ENCODE measurements around the gene FAM227B. TPM values are rescaled to one million over a fixed set of nuclear protein-coding genes. Genes with fewer than 3 reads are reported as not detected.
A peak's percentile ranks its signal among the peaks of the same experiment; 100 is the strongest.

Gene FAM227B
- total and polyA plus RNA-seq, 7 experiments from 2014 or later: 3.7 to 25.1 (median 14.8) TPM

- Histone ChIP-seq H3K27me3 (ENCODE audit: control insufficient read depth in 2 of 2, insufficient read depth in 2 of 2, low read length in 2 of 2) (no peaks in the 10 kb centered on the region), H3K36me3 (ENCODE audit: control insufficient read depth in 2 of 3, insufficient read depth in 3 of 3, low read length in 3 of 3) (peaks cover 0 to 12% (median 0%) of the 10 kb centered on the region in 3 experiments), H3K27ac (ENCODE audit: low read depth, low read length) (no peak overlapping the region), H3K4me1 (ENCODE audit: control insufficient read depth in 2 of 2, insufficient read depth in 2 of 2, low read length in 2 of 2) (no peaks in the 10 kb centered on the region), H3K4me3 (ENCODE audit: low read length) (no peak overlapping the region), H3K9me3 (ENCODE audit: control insufficient read depth in 2 of 3, low read length in 3 of 3) (no peaks in the 10 kb centered on the region)
- ChIA-PET POLR2A (no interaction called here), CTCF (no interaction called here)
- peaks cover 3 to 33% (median 30%) of the 10 kb centered on the region in 7 donors for H3K4me1 Mint-ChIP-seq
- intact Hi-C loops (cut with micrococcal nuclease): no loop called here
- no peak for DNase-seq
- peaks cover 0 to 14% (median 5%) of the 10 kb centered on the region in 11 donors for H3K9me3 Mint-ChIP-seq
- no peaks in the 10 kb centered on the region for H3K27me3 Mint-ChIP-seq
- no peak overlapping the region for H3K27ac Mint-ChIP-seq
- H3K36me3 Mint-ChIP-seq: peaks cover 29 to 89% (median 75%) of the 10 kb centered on the region in 5 donors
- no peak overlapping the region for H3K4me3 Mint-ChIP-seq
- ATAC-seq: no peak
Observed at GRCh38 chr15:49300856-49301255, 319.8 kb downstream of the FAM227B start.

GRCh38 chr15:49297584-49297983 is 323.0 kb downstream of the FAM227B start:
- ATAC-seq (no peak), DNase-seq (no peak)
- Histone ChIP-seq H3K36me3 (ENCODE audit: control insufficient read depth in 2 of 3, insufficient read depth in 3 of 3, low read length in 3 of 3) (peaks cover 0 to 9% (median 2%) of the 10 kb centered on the region in 3 experiments), H3K9me3 (ENCODE audit: control insufficient read depth in 2 of 3, low read length in 3 of 3) (no peaks in the 10 kb centered on the region), H3K4me3 (ENCODE audit: low read length) (no peak overlapping the region), H3K4me1 (ENCODE audit: control insufficient read depth in 2 of 2, insufficient read depth in 2 of 2, low read length in 2 of 2) (no peaks in the 10 kb centered on the region), H3K27me3 (ENCODE audit: control insufficient read depth in 2 of 2, insufficient read depth in 2 of 2, low read length in 2 of 2) (no peaks in the 10 kb centered on the region), H3K27ac (ENCODE audit: low read depth, low read length) (no peak overlapping the region)
- no peak overlapping the region for H3K27ac Mint-ChIP-seq
- ChIA-PET POLR2A (no interaction called here), CTCF (interaction anchor here (0.7 kb wide), 1 partner anchor 62 kb away, joined by 3 read pairs; no protein-coding TSS in a partner anchor)
- peaks cover 27 to 89% (median 76%) of the 10 kb centered on the region in 5 donors for H3K36me3 Mint-ChIP-seq
- intact Hi-C loops (cut with micrococcal nuclease): no loop called here
- no peaks in the 10 kb centered on the region for H3K27me3 Mint-ChIP-seq
- peaks cover 0 to 17% (median 6%) of the 10 kb centered on the region in 11 donors for H3K9me3 Mint-ChIP-seq
- no peak overlapping the region for H3K4me3 Mint-ChIP-seq
- peaks cover 3 to 34% (median 30%) of the 10 kb centered on the region in 7 donors for H3K4me1 Mint-ChIP-seq

- no peak overlapping the region for H3K4me3 ChIP-seq (ENCODE audit: low read length)
- CTCF ChIA-PET: no interaction called here
- no peaks in the 10 kb centered on the region for H3K27me3 ChIP-seq (ENCODE audit: control insufficient read depth in 2 of 2, insufficient read depth in 2 of 2, low read length in 2 of 2)
- Mint-ChIP-seq H3K9me3 (peaks cover 0 to 17% (median 6%) of the 10 kb centered on the region in 11 donors), H3K27me3 (no peaks in the 10 kb centered on the region), H3K36me3 (peaks cover 27 to 91% (median 88%) of the 10 kb centered on the region in 5 donors), H3K4me3 (no peak overlapping the region), H3K27ac (no peak overlapping the region), H3K4me1 (peaks cover 10 to 34% (median 30%) of the 10 kb centered on the region in 7 donors)
- DNase-seq (no peak), ATAC-seq (no peak)
- intact Hi-C loops (cut with micrococcal nuclease): no loop called here
- POLR2A ChIA-PET: no interaction called here
- H3K27ac ChIP-seq (ENCODE audit: low read depth, low read length): no peak overlapping the region
- no peaks in the 10 kb centered on the region for H3K4me1 ChIP-seq (ENCODE audit: control insufficient read depth in 2 of 2, insufficient read depth in 2 of 2, low read length in 2 of 2)
- no peaks in the 10 kb centered on the region for H3K9me3 ChIP-seq (ENCODE audit: control insufficient read depth in 2 of 3, low read length in 3 of 3)
- peaks cover 0 to 18% (median 2%) of the 10 kb centered on the region in 3 experiments for H3K36me3 ChIP-seq (ENCODE audit: control insufficient read depth in 2 of 3, insufficient read depth in 3 of 3, low read length in 3 of 3)
Observed at GRCh38 chr15:49296258-49296657, 324.4 kb downstream of the FAM227B start.

- no peak overlapping the region for H3K4me3 Mint-ChIP-seq
- ChIA-PET POLR2A (interaction anchor here (0.6 kb wide), 1 partner anchor 50 kb away, joined by 3 read pairs; no protein-coding TSS in a partner anchor), CTCF (no interaction called here)
- no peak overlapping the region for H3K27ac Mint-ChIP-seq
- peaks cover 0 to 18% (median 2%) of the 10 kb centered on the region in 3 experiments for H3K36me3 ChIP-seq (ENCODE audit: control insufficient read depth in 2 of 3, insufficient read depth in 3 of 3, low read length in 3 of 3)
- ATAC-seq: no peak
- H3K27me3 Mint-ChIP-seq: no peaks in the 10 kb centered on the region
- peaks cover 0 to 8% (median 2%) of the 10 kb centered on the region in 11 donors for H3K9me3 Mint-ChIP-seq
- peaks cover 9 to 25% (median 16%) of the 10 kb centered on the region in 7 donors for H3K4me1 Mint-ChIP-seq
- H3K27ac ChIP-seq (ENCODE audit: low read depth, low read length): no peak overlapping the region
- DNase-seq: no peak
- H3K4me3 ChIP-seq (ENCODE audit: low read length): no peak overlapping the region
- no peaks in the 10 kb centered on the region for H3K27me3 ChIP-seq (ENCODE audit: control insufficient read depth in 2 of 2, insufficient read depth in 2 of 2, low read length in 2 of 2)
- no peaks in the 10 kb centered on the region for H3K4me1 ChIP-seq (ENCODE audit: control insufficient read depth in 2 of 2, insufficient read depth in 2 of 2, low read length in 2 of 2)
- peaks cover 23 to 81% (median 70%) of the 10 kb centered on the region in 5 donors for H3K36me3 Mint-ChIP-seq
- H3K9me3 ChIP-seq (ENCODE audit: control insufficient read depth in 2 of 3, low read length in 3 of 3): no peaks in the 10 kb centered on the region
- intact Hi-C loops (cut with micrococcal nuclease): no loop called here
Observed at GRCh38 chr15:49293941-49294340, 326.7 kb downstream of the FAM227B start.

- Mint-ChIP-seq H3K4me3 (no peak overlapping the region), H3K27me3 (no peaks in the 10 kb centered on the region), H3K36me3 (peaks cover 33 to 84% (median 68%) of the 10 kb centered on the region in 5 donors), H3K4me1 (peaks cover 0 to 41% (median 6%) of the 10 kb centered on the region in 7 donors), H3K27ac (peak overlapping the region in 1 of 9 donors; percentile 39), H3K9me3 (peaks cover 0 to 2% (median 0%) of the 10 kb centered on the region in 11 donors)
- Histone ChIP-seq H3K27ac (ENCODE audit: low read depth, low read length) (no peak overlapping the region), H3K36me3 (ENCODE audit: control insufficient read depth in 2 of 3, insufficient read depth in 3 of 3, low read length in 3 of 3) (peaks cover 0 to 24% (median 2%) of the 10 kb centered on the region in 3 experiments), H3K27me3 (ENCODE audit: control insufficient read depth in 2 of 2, insufficient read depth in 2 of 2, low read length in 2 of 2) (no peaks in the 10 kb centered on the region), H3K4me3 (ENCODE audit: low read length) (no peak overlapping the region), H3K4me1 (ENCODE audit: control insufficient read depth in 2 of 2, insufficient read depth in 2 of 2, low read length in 2 of 2) (no peaks in the 10 kb centered on the region), H3K9me3 (ENCODE audit: control insufficient read depth in 2 of 3, low read length in 3 of 3) (no peaks in the 10 kb centered on the region)
- intact Hi-C loops (cut with micrococcal nuclease): no loop called here
- POLR2A ChIA-PET: no interaction called here
- CTCF ChIA-PET: no interaction called here
- no peak for ATAC-seq
- DNase-seq: no peak
Observed at GRCh38 chr15:49290191-49290590, 330.4 kb downstream of the FAM227B start.

GRCh38 chr15:49288391-49288790 is 332.2 kb downstream of the FAM227B start:
- no peaks in the 10 kb centered on the region for H3K27me3 ChIP-seq (ENCODE audit: control insufficient read depth in 2 of 2, insufficient read depth in 2 of 2, low read length in 2 of 2)
- H3K4me3 ChIP-seq (ENCODE audit: low read length): no peak overlapping the region
- ChIA-PET CTCF (no interaction called here), POLR2A (no interaction called here)
- peaks cover 36 to 86% (median 71%) of the 10 kb centered on the region in 5 donors for H3K36me3 Mint-ChIP-seq
- ATAC-seq (no peak), DNase-seq (no peak)
- H3K27ac Mint-ChIP-seq: peak overlapping the region in 1 of 9 donors; percentile 19
- H3K36me3 ChIP-seq (ENCODE audit: control insufficient read depth in 2 of 3, insufficient read depth in 3 of 3, low read length in 3 of 3): peaks cover 2 to 27% (median 4%) of the 10 kb centered on the region in 3 experiments
- H3K4me3 Mint-ChIP-seq: no peak overlapping the region
- peaks cover 0 to 41% (median 7%) of the 10 kb centered on the region in 7 donors for H3K4me1 Mint-ChIP-seq
- peaks cover 0 to 3% (median 0%) of the 10 kb centered on the region in 11 donors for H3K9me3 Mint-ChIP-seq
- no peaks in the 10 kb centered on the region for H3K9me3 ChIP-seq (ENCODE audit: control insufficient read depth in 2 of 3, low read length in 3 of 3)
- intact Hi-C loops (cut with micrococcal nuclease): no loop called here
- no peaks in the 10 kb centered on the region for H3K27me3 Mint-ChIP-seq
- no peaks in the 10 kb centered on the region for H3K4me1 ChIP-seq (ENCODE audit: control insufficient read depth in 2 of 2, insufficient read depth in 2 of 2, low read length in 2 of 2)
- no peak overlapping the region for H3K27ac ChIP-seq (ENCODE audit: low read depth, low read length)

- Histone ChIP-seq H3K27me3 (ENCODE audit: control insufficient read depth in 2 of 2, insufficient read depth in 2 of 2, low read length in 2 of 2) (no peaks in the 10 kb centered on the region), H3K27ac (ENCODE audit: low read depth, low read length) (no peak overlapping the region), H3K36me3 (ENCODE audit: control insufficient read depth in 2 of 3, insufficient read depth in 3 of 3, low read length in 3 of 3) (peaks cover 0 to 34% (median 4%) of the 10 kb centered on the region in 3 experiments), H3K4me3 (ENCODE audit: low read length) (no peak overlapping the region), H3K4me1 (ENCODE audit: control insufficient read depth in 2 of 2, insufficient read depth in 2 of 2, low read length in 2 of 2) (no peaks in the 10 kb centered on the region), H3K9me3 (ENCODE audit: control insufficient read depth in 2 of 3, low read length in 3 of 3) (no peaks in the 10 kb centered on the region)
- Mint-ChIP-seq H3K36me3 (peaks cover 36 to 87% (median 70%) of the 10 kb centered on the region in 5 donors), H3K27ac (peak overlapping the region in 1 of 9 donors; percentile 43), H3K27me3 (no peaks in the 10 kb centered on the region), H3K4me1 (peaks cover 0 to 41% (median 7%) of the 10 kb centered on the region in 7 donors), H3K4me3 (no peak overlapping the region), H3K9me3 (peaks cover 0 to 3% (median 0%) of the 10 kb centered on the region in 11 donors)
- intact Hi-C loops (cut with micrococcal nuclease): no loop called here
- no peak for DNase-seq
- CTCF ChIA-PET: no interaction called here
- POLR2A ChIA-PET: no interaction called here
- no peak for ATAC-seq
Observed at GRCh38 chr15:49287481-49287880, 333.1 kb downstream of the FAM227B start.
